Esophagus squamous epithelium (tissue), 5 donors: Measurements from ENCODE around the gene PHACTR1. TPM values are rescaled to one million over a fixed set of nuclear protein-coding genes. Genes with fewer than 3 reads are reported as not detected.

Experiments
- DNase-seq: peaks from one replicate; lab custom pipeline; 2025; lab: John Stamatoyannopoulos, UW
- H3K27ac ChIP-seq, 4 donors: fragments of 200-600 bp; sonication (generic); one replicate each; pipeline ENCODE4 v1.5.1; 2016 to 2019; ENCODE audit warnings: mild to moderate bottlenecking in 1 of 4
- H3K27me3 ChIP-seq, 4 donors: fragments of 200-600 bp; sonication (generic); 1 replicate in 3 of 4; 2 replicates in 1 of 4; pipeline versions ENCODE4 v1.5.1 to v1.6.0; 2017 to 2021; ENCODE audit warnings: antibody characterized with exemption in 1 of 4
- H3K36me3 ChIP-seq, 3 donors: fragments of 200-600 bp; sonication (generic); one replicate each; pipeline ENCODE4 v1.5.1; 2016 to 2019
- H3K4me1 ChIP-seq, 3 donors: fragments of 200-600 bp; sonication (generic); one replicate each; pipeline ENCODE4 v1.5.1; 2017 to 2019
- H3K4me3 ChIP-seq, 4 donors: fragments of 200-600 bp; sonication (generic); 1 replicate in 3 of 4; 2 replicates in 1 of 4; pipeline ENCODE4 v1.5.1; 2016 to 2019; ENCODE audit warnings: mild to moderate bottlenecking in 2 of 4, moderate library complexity in 1 of 4
- H3K9me3 ChIP-seq, 3 donors: fragments of 200-600 bp; sonication (generic); one replicate each; pipeline ENCODE4 v1.5.1; 2016 to 2019
- CTCF ChIP-seq, 6 experiments: fragments of 450-650 bp in 4 of 6; fragments of 200-600 bp in 2 of 6; sonication (generic) in 2 of 6; IDR thresholded peaks; one replicate each; pipeline ENCODE4 v1.5.1; 2016 to 2019; ENCODE audit warnings: antibody characterized with exemption in 6 of 6, mild to moderate bottlenecking in 4 of 6, moderate library complexity in 4 of 6
- POLR2A ChIP-seq, 4 donors: fragments of 450-650 bp; IDR thresholded peaks; one replicate each; pipeline ENCODE4 v1.6.1; 2017; ENCODE audit warnings: antibody characterized with exemption in 4 of 4, mild to moderate bottlenecking in 4 of 4, moderate library complexity in 3 of 4
- WGBS, 2 donors: methylation state at CpG; one replicate each; pipeline ENCODE4 v1.1.5; 2018; 5-methylcytosine and 5-hydroxymethylcytosine counted together
- intact Hi-C: fragments of 100-400 bp; cut with DNase I; formaldehyde crosslinking; loops from one replicate; pipeline ENCODE4 v1.15.0; 2022
- total RNA-seq, 4 donors: library from RNA; depleted of rRNA; stranded (reverse); fragments of >200 nt; gene quantifications; one replicate each; pipeline ENCODE4 v1.1.0, GENCODE V29; 2016
- donor health status: DM: yes; HTN: yes; CAD: no.

The PHACTR1 gene
- total RNA-seq, 4 donors from 2014 or later, result 1.5 to 7.2 (median 4.5) TPM

GRCh38 chr6:13297391-13297790 is 580.8 kb downstream of the PHACTR1 start:
- TF ChIP-seq CTCF (IDR thresholded peaks at IDR 0.05), result no peak
- no peak for TF ChIP-seq POLR2A (IDR thresholded peaks at IDR 0.05)
- H3K27me3 ChIP-seq, result no peaks in the 10 kb centered on the region
- intact Hi-C loops, result no loop called here
- peaks cover 0 to 98% (median 10%) of the 10 kb centered on the region in 3 donors for H3K36me3 ChIP-seq
- H3K4me3 ChIP-seq, result no peak overlapping the region
- DNase-seq, result no peak
- H3K9me3 ChIP-seq, result no peaks in the 10 kb centered on the region
- H3K27ac ChIP-seq, result no peak overlapping the region
- peaks cover 0 to 4% (median 3%) of the 10 kb centered on the region in 3 donors for H3K4me1 ChIP-seq
- WGBS, 2 donors, result 98 to 100% methylated on average over 3 to 5 of the region's 5 CpGs

- intact Hi-C loops, result no loop called here
- Histone ChIP-seq H3K4me1 (peaks cover under 1 to 15% (median 9%) of the 10 kb centered on the region in 3 donors), H3K9me3 (no peaks in the 10 kb centered on the region), H3K36me3 (peaks cover 0 to 91% (median 8%) of the 10 kb centered on the region in 3 donors), H3K4me3 (no peak overlapping the region), H3K27ac (no peak overlapping the region), H3K27me3 (no peaks in the 10 kb centered on the region)
- TF ChIP-seq CTCF (IDR thresholded peaks at IDR 0.05) (no peak), POLR2A (IDR thresholded peaks at IDR 0.05) (no peak)
- WGBS, 2 donors, result 77 to 82% methylated on average over 3 of the region's 3 CpGs
- no peak for DNase-seq
These were observed 581.9 kb downstream of the PHACTR1 start for GRCh38 chr6:13298446-13298845.

GRCh38 chr6:13299403-13299821 is 582.8 kb downstream of the PHACTR1 start:
- intact Hi-C loops, result no loop called here
- no peak for DNase-seq
- WGBS, 2 donors, result 95 to 97% methylated on average over 6 to 11 of the region's 11 CpGs
- Histone ChIP-seq H3K27ac (no peak overlapping the region), H3K4me3 (no peak overlapping the region), H3K4me1 (peaks cover 10 to 25% (median 16%) of the 10 kb centered on the region in 3 donors), H3K27me3 (no peaks in the 10 kb centered on the region), H3K36me3 (peaks cover 0 to 86% (median 0%) of the 10 kb centered on the region in 3 donors), H3K9me3 (no peaks in the 10 kb centered on the region)
- TF ChIP-seq CTCF (IDR thresholded peaks at IDR 0.05) (no peak), POLR2A (IDR thresholded peaks at IDR 0.05) (no peak)

- Histone ChIP-seq H3K27me3 (no peaks in the 10 kb centered on the region), H3K36me3 (peaks cover 0 to 83% (median 0%) of the 10 kb centered on the region in 3 donors), H3K27ac (no peak overlapping the region), H3K4me3 (no peak overlapping the region), H3K9me3 (no peaks in the 10 kb centered on the region), H3K4me1 (peaks cover 10 to 30% (median 16%) of the 10 kb centered on the region in 3 donors)
- TF ChIP-seq POLR2A (IDR thresholded peaks at IDR 0.05) (no peak), CTCF (IDR thresholded peaks at IDR 0.05) (no peak)
- DNase-seq, result no peak
- intact Hi-C loops, result no loop called here
- WGBS, 2 donors, result 78 to 94% methylated on average over 6 of the region's 6 CpGs
These were observed 583.4 kb downstream of the PHACTR1 start for GRCh38 chr6:13299918-13300317.

- intact Hi-C loops, result no loop called here
- H3K36me3 ChIP-seq, result peaks cover 0 to 81% (median 0%) of the 10 kb centered on the region in 3 donors
- no peak for TF ChIP-seq CTCF (IDR thresholded peaks at IDR 0.05)
- no peak for TF ChIP-seq POLR2A (IDR thresholded peaks at IDR 0.05)
- peaks cover 10 to 35% (median 16%) of the 10 kb centered on the region in 3 donors for H3K4me1 ChIP-seq
- WGBS, 2 donors, result 85 to 91% methylated on average over 9 of the region's 9 CpGs
- H3K27me3 ChIP-seq, result no peaks in the 10 kb centered on the region
- H3K9me3 ChIP-seq, result no peaks in the 10 kb centered on the region
- no peak for DNase-seq
- H3K27ac ChIP-seq, result no peak overlapping the region
- H3K4me3 ChIP-seq, result no peak overlapping the region
These were observed 584.4 kb downstream of the PHACTR1 start for GRCh38 chr6:13300643-13301590.
